ENCODE results near the gene IRGC. TPM values are rescaled to one million over a fixed set of nuclear protein-coding genes. Genes with fewer than 3 reads are reported as not detected.

IRGC gene
- total and polyA plus RNA-seq, 2 donors (not counting 3 experiments of a cell fraction or from before 2014, with no cell fraction given), result not detected

DNA sequence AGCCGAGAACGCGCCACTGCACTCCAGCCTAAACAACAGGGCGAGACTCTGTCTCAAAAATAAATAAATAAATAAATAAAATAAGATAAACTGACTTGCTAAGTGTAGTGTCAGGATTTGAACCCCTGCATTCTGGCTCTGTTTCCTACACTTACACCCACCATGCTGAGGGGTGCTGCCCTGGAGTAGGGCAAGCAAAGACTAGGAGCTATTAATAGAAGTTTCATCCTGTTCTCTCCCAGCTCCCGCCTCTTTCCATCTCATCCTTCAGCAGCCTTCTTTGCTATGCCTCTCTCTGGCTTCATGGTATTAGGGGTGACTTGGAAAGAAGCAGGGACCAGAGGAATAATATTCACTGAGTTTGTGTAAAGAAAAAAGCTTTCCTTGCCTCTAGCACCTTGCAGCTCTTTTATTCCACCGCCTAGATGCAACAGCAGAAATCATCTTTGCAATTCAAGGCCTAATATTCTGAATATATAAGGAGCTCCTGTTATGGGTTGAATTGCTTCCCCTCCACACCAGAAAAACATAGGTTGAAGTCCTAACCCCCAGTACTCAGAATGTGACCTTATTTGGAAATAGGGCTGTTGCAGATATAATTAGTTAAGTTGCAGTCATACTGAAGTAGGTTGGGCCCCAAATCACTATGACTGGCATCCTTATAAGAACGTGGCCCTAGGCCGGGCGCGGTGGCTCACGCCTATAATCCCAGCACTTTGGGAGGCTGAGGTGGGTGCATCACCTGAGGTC, 37.2 kb upstream of the IRGC start:
- no peak overlapping the region for H2AFZ ChIP-seq (ENCODE audit: low read depth, low read length)
- peaks cover 0 to 2% of the 10 kb centered on the region in 2 experiments for H3K27me3 ChIP-seq (ENCODE audit: control insufficient read depth in 2 of 2, insufficient read depth in 2 of 2, low read length in 2 of 2)
- H3K4me2 ChIP-seq (ENCODE audit: insufficient read depth, low read length), result no peak overlapping the region
- no peaks in the 10 kb centered on the region for H3K79me2 ChIP-seq (ENCODE audit: control insufficient read depth, insufficient read depth, low read length)
- intact Hi-C loops (cut with micrococcal nuclease) (no loop called here), dilution Hi-C loops (cut with MboI; ENCODE audit: extremely low pct_ligation_motif_present, low sequenced_read_pairs) (no loop called here)
- FAIRE-seq (no peak), DNase-seq (ENCODE audit: low read depth, low spot score) (no peak)
- TF ChIP-seq, protein P1, sequence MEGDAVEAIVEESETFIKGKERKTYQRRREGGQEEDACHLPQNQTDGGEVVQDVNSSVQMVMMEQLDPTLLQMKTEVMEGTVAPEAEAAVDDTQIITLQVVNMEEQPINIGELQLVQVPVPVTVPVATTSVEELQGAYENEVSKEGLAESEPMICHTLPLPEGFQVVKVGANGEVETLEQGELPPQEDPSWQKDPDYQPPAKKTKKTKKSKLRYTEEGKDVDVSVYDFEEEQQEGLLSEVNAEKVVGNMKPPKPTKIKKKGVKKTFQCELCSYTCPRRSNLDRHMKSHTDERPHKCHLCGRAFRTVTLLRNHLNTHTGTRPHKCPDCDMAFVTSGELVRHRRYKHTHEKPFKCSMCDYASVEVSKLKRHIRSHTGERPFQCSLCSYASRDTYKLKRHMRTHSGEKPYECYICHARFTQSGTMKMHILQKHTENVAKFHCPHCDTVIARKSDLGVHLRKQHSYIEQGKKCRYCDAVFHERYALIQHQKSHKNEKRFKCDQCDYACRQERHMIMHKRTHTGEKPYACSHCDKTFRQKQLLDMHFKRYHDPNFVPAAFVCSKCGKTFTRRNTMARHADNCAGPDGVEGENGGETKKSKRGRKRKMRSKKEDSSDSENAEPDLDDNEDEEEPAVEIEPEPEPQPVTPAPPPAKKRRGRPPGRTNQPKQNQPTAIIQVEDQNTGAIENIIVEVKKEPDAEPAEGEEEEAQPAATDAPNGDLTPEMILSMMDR (IDR thresholded peaks at IDR 0.05; ENCODE audit: extremely low read depth in 1 of 2, insufficient read depth in 1 of 2, low read depth in 1 of 2, low read length in 2 of 2), result no peak
- TF ChIP-seq GATA2 (IDR thresholded peaks at IDR 0.05; ENCODE audit: insufficient read depth, insufficient read length, low read depth, low read length) (no peak), POLR2AphosphoS5 (IDR thresholded peaks at IDR 0.05; ENCODE audit: insufficient read depth, low read depth, low read length) (no peak), POLR2A (IDR thresholded peaks at IDR 0.05; ENCODE audit: low read depth, low read length) (no peak), EZH2 (IDR thresholded peaks at IDR 0.05; ENCODE audit: borderline replicate concordance, low read depth, low read length, severe bottlenecking) (no peak), FOS (IDR thresholded peaks at IDR 0.05; ENCODE audit: borderline replicate concordance, insufficient read depth, low read length) (no peak)
- TF ChIP-seq, protein P2, sequence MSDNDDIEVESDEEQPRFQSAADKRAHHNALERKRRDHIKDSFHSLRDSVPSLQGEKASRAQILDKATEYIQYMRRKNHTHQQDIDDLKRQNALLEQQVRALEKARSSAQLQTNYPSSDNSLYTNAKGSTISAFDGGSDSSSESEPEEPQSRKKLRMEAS (IDR thresholded peaks at IDR 0.05; ENCODE audit: insufficient read depth, insufficient read length), result no peak
- POLR2A ChIA-PET, result no interaction called here
- no peak overlapping the region for H3K9ac ChIP-seq (replicated peaks; ENCODE audit: extremely low read depth, insufficient read depth, low read length)
- CTCF ChIA-PET, result interaction anchor here (1.5 to 2.0 kb wide), 4 partner anchors 10 to 131 kb away, joined by 5 to 7 read pairs (median 5); no protein-coding TSS in a partner anchor
- H4K20me1 ChIP-seq (replicated peaks; ENCODE audit: control insufficient read depth, extremely low read depth, insufficient read depth, low read length), result no peaks in the 10 kb centered on the region
- H3K9me1 ChIP-seq (replicated peaks; ENCODE audit: control insufficient read depth, extremely low read depth, insufficient read depth, low read length), result no peaks in the 10 kb centered on the region
- H3K27ac ChIP-seq (ENCODE audit: insufficient read depth, low read depth, low read length), result no peak overlapping the region
- no peaks in the 10 kb centered on the region for H3K36me3 ChIP-seq (ENCODE audit: control insufficient read depth in 2 of 2, extremely low read depth in 1 of 2, insufficient read depth in 2 of 2, low read length in 2 of 2)
- no peaks in the 10 kb centered on the region for H3K4me1 ChIP-seq (ENCODE audit: control insufficient read depth, extremely low read depth, insufficient read depth, low read length)
- no peak overlapping the region for H3K4me3 ChIP-seq (replicated peaks in 1 of 3; ENCODE audit: insufficient read depth in 1 of 3, low read depth in 1 of 3, low read length in 3 of 3)
- H3K9me3 ChIP-seq (replicated peaks; ENCODE audit: control insufficient read depth, insufficient read depth, low read length), result no peaks in the 10 kb centered on the region
- BruUV-seq (replicated peaks), result no TSS peak

Measured in endothelial cell of umbilical vein (primary cell).